HG03354 (cell line): ENCODE measurements around the gene IAPP.
"Not testable (repeated sequence)": the region's sequence is repeated elsewhere in the genome, so short reads cannot be mapped to it uniquely, and the experiment has no call there.

ENCODE experiments used
- ATAC-seq: cut with Tn5 transposase; IDR thresholded peaks from one replicate; pipeline ENCODE4 v1.9.1; 2021; ENCODE audit warnings: mild to moderate bottlenecking; ENCODE audit not compliant: unreplicated experiment, poor library complexity, severe bottlenecking

Gene IAPP

DNA sequence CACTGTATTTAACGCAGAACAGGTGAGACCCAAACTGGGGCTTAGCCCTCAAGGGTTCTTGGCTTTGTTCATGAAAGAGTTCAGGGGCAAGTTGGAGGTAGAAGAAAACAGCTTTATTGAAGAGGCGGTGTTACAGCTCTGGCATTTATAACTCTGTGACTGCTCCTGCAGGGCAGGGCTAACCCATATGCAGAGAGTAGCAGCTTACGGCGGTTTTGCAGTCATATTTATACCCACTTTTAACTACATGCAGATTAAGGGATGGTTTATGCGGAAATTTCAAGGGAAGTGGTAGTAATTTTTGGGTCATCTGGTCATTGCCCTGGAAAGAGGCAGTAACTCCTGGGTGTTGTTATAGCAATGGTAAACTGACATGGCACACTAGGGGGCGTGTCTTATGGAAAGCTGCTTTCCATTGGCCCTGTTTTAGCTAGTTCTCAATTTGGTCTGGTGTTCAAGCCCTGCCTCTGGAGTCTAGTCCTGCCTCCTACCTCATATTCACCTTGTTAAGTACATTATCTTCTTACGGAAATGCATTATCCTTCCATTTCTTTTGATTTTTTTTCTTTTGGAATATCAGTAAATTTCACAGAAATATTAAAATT is 1.8 kb upstream of the IAPP start:
- no peak for ATAC-seq

GRCh38 chr12:21379218-21379617 is 6.5 kb downstream of the IAPP start:
- ATAC-seq: no peak

GRCh38 chr12:21381320-21381719 is 8.6 kb downstream of the IAPP start:
- not testable (repeated sequence) for ATAC-seq

- no peak for ATAC-seq
Measured at GRCh38 chr12:21384261-21384660, 11.6 kb downstream of the IAPP start.

GRCh38 chr12:21387174-21387573 is 14.5 kb downstream of the IAPP start:
- ATAC-seq: no peak

- no peak for ATAC-seq
Measured at GRCh38 chr12:21392384-21392783, 19.7 kb downstream of the IAPP start.

GRCh38 chr12:21394828-21395626 is 22.3 kb downstream of the IAPP start:
- not testable (repeated sequence) for ATAC-seq

DNA sequence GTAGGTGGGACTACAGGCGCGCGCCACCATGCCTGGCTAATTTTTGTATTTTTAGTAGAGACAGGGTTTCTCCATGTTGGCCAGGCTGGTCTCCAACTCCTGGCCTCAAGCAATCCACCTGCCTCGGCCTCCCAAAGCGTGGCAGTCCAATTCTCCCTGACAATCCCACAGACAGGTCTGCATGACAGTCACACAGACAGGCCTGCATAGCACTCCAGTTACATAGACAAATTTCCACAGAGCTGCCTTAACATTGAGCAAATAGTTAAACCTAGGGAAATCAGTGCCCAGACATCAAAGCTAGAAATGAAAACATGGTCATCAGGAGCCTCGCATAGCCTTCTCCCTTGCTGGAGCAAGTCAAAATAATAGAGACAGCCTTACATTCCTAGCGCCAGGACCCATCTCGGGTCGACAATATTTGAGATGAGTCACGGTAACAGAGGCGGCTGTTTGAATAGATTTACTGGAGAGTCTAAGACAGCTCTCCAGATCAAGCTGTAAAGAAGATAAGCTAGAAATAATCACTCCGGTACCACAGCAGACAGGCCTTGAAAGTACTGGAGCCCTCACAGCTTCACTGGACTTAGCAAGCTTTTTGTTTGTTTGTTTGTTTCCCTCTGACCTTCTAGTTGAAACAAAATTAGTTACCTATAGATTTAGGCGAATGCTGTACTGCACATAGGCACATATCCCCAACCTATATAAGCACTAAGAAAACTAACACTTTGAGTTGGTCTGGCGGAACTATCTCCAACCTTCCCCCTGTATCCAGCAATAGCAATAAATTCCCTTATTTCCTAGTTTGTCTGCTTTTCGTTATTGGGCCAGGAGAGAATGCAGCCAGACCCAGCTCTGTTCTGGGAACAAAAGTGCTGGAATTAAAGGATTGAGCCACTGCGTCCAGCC is 40.9 kb downstream of the IAPP start:
- no peak for ATAC-seq

DNA sequence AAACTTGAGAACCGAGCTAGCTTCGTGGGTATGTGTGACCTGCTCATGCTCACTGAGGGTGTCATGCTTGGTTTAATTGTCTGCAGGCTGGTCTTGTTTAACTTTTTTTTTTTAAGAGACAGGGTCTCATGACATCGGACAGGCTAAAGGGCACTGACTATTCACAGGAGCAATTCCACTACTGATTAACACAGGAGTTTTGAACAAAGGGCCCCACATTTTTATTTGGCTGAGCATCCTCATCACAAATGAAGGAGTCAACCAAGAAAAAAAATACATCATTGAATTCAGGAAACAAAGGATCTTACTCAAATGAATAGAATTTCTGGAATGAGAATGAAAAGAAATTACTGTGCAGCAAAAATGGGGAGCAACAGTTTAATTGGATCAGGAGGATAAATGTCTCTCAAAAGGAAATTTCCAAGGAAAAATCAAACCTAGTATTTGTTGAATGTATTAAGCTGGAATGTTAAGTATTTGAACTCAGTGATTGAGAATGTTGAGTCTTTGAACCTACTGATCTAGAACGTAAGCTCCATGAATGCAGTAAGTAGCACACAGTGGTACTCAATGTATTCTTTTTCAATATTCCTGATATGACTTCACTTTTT is 43.9 kb downstream of the IAPP start:
- no peak for ATAC-seq

GRCh38 chr12:21418398-21418797 is 45.7 kb downstream of the IAPP start:
- not testable (repeated sequence) for ATAC-seq

DNA sequence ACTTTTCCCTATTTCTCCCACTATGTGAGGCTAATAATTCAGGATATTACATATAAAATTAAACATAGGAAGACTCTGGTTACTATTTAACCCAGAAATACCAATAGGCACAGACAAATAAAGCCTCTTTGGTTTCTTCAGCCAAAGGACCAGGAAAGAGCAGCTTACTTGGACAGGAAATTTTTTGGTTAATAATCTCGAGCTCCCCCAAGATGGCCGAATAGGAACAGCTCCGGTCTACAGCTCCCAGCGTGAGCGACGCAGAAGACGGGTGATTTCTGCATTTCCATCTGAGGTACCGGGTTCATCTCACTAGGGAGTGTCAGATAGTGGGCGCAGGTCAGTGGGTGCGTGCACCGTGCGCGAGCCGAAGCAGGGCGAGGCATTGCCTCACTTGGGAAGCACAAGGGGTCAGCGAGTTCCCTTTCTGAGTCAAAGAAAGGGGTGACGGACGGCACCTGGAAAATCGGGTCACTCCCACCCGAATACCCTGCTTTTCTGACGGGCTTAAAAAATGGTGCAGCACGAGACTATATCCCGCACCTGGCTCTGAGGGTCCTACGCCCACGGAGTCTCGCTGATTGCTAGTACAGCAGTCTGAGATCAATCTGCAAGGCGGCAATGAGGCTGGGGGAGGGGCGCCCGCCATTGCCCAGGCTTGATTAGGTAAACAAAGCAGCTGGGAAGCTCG is 46.5 kb downstream of the IAPP start:
- not testable (repeated sequence) for ATAC-seq

- ATAC-seq: no peak
Measured at GRCh38 chr12:21428241-21428640, 55.5 kb downstream of the IAPP start.
